ENCODE data around the gene PRXL2B.
"Not testable (repeated sequence)": the region's sequence is repeated elsewhere in the genome, so short reads cannot be mapped to it uniquely, and the experiment has no call there.

DNA sequence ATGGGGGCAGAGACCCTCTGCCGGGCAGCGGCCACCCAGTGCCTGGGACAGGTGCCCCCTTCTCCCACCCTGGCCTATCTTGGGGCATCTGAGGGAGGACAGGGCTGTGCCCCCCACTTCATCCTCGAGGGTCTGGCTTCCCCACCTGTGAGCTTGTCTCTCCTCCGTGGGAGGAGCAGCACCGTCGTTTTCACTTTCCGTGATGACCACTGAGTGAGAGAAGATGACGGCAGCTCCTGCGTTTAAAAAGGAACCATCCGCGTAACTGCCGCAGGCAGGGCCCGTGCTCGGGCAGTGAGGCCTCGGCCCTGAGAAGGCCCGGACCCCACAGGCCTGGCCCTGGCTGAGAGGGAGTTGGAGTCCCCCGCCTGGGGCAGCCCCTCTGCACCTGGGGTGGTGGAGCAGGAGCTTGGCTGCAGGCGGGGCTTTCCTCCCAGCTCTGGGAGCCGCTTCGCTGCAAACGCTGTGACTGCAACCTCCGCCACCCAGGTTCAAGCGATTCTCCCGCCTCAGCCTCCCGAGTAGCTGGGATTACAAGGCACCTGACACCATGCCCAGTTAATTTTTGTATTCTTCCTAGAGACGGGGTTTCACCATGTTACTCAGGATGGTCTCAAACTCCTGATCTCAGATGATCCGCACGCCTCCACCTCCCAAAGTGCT, 37.1 kb upstream of the PRXL2B start:
- TF ChIP-seq, protein P1, sequence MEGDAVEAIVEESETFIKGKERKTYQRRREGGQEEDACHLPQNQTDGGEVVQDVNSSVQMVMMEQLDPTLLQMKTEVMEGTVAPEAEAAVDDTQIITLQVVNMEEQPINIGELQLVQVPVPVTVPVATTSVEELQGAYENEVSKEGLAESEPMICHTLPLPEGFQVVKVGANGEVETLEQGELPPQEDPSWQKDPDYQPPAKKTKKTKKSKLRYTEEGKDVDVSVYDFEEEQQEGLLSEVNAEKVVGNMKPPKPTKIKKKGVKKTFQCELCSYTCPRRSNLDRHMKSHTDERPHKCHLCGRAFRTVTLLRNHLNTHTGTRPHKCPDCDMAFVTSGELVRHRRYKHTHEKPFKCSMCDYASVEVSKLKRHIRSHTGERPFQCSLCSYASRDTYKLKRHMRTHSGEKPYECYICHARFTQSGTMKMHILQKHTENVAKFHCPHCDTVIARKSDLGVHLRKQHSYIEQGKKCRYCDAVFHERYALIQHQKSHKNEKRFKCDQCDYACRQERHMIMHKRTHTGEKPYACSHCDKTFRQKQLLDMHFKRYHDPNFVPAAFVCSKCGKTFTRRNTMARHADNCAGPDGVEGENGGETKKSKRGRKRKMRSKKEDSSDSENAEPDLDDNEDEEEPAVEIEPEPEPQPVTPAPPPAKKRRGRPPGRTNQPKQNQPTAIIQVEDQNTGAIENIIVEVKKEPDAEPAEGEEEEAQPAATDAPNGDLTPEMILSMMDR (conservative IDR thresholded peaks at IDR 0.05; ENCODE audit: low read length): not testable (repeated sequence)
- TF ChIP-seq EZH2phosphoT487 (IDR thresholded peaks at IDR 0.05; ENCODE audit: borderline replicate concordance, low read depth, low read length): not testable (repeated sequence)

Measured in OCI-LY7 (cell line).